ENCODE measurements around the gene UQCR11. TPM values are rescaled to one million over a fixed set of nuclear protein-coding genes. Genes with fewer than 3 reads are reported as not detected.

Gene UQCR11
- total RNA-seq, 1 experiment from 2014 or later, result 141 TPM

DNA sequence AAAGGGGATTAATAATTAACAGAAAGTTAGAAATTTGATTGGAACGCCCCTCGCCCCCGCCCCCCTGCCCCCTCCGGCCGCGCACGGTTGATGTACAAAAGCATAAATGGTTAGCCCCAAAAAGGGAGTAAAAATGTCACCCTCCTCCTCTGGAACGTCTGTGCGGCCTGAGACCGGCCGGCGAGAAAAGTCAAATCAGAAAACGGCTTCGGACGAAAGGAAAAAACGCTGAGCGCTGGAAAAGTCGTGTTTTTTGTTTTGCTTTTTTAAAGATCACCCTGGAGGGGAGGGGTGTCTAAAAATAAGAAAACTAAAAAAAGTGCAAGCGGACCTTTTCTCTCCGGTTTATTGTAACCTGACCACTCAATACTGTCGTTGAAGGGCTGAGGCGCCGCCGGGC lies 50.3 kb downstream of the UQCR11 start:
- DNase-seq (ENCODE audit: low spot score), result no peak
- in situ Hi-C loops (cut with HindIII; ENCODE audit: low sequenced_read_pairs), result no loop called here

DNA sequence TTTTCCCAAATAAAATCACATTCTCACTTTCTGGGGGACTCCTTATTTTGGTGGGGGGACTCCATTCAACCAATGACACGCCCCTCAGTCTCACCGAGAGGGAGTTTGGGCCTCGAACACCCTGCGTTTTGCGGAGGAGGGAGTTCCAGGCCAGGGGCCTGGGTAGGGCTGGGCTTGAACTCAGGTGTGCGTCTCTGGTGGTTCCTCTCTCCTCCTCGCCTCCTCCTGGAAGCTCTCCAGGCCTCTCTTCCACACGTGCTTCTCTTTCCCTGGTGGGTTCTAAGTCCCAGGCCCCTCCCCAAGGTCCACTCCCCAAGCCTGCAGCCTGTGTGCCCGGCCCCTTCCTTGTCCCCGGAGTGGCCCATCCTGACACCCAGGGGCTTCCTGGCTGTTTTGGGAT lies 51.8 kb downstream of the UQCR11 start:
- no peak for DNase-seq (ENCODE audit: low spot score)
- in situ Hi-C loops (cut with HindIII; ENCODE audit: low sequenced_read_pairs), result no loop called here

DNA sequence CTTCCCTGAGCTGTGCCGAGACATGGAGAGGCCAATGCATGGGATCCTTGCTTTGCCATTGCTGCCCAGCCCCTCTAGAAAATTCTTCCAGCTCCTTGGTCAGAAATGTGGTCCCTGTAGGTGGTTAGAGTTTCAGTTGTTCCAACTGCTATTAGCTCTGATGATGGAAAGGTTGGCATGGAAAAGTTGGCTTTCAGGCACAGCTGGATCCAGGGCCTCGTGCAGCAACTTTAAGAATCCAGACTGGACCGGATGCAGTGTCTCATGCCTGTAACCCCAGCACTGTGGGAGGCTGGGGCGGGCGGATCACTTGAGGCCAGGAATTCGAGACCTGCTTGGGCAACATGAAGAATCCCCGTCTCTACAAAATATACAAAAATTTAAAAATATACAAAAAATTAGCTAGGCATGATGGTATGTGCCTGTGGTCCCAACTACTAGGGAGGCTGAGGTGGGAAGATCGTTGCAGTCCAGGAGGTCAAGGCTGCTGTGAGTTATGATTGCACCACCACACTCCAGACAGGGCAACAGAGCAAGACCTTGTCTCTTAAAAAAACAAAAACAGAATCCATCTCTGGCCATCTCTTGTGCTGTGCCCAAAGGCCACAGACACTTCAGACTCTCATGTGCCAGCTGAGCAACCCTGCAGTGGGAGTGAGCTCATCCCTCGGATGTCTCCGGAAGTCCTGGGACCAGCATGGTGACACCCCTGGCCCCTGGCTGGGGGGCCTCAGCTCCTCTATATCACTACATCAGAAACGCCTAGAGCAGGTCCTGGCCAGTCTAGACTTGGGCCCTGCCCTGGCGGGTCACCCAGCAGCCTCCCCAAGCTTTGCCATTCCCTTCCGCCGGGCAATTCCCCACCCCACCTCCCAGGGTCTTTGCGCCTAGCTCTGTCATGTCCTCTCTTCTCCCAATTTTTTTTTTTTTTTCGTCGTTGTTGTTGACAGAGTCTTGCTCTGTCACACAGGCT lies 53.9 kb downstream of the UQCR11 start:
- in situ Hi-C loops (cut with HindIII; ENCODE audit: low sequenced_read_pairs), result no loop called here

GRCh38 chr19:1549332-1549945 lies 55.8 kb downstream of the UQCR11 start:
- no peak for DNase-seq (ENCODE audit: low spot score)
- in situ Hi-C loops (cut with HindIII; ENCODE audit: low sequenced_read_pairs), result no loop called here

More for the DNA sequence above, 53.9 kb downstream of the UQCR11 start:
- no peak for DNase-seq (ENCODE audit: low spot score)

Other genes with a start within 250 kb of the UQCR11 start
- 123 TPM in 2 replicates for gene NDUFS7, start 221.6 kb downstream of the UQCR11 start, total RNA-seq (2014; rRNA removed; shearing (Covaris generic))
- 110 and 116 TPM in 2 replicates for gene GAMT, start 203.9 kb downstream of the UQCR11 start, total RNA-seq (2014; rRNA removed; shearing (Covaris generic))
- 153 and 193 TPM in 2 replicates for gene DAZAP1, start 197.9 kb downstream of the UQCR11 start, total RNA-seq (2014; rRNA removed; shearing (Covaris generic))
- 1,108 and 1,164 TPM in 2 replicates for gene RPS15, start 167.1 kb downstream of the UQCR11 start, total RNA-seq (2014; rRNA removed; shearing (Covaris generic))
- gene APC2, start 155.3 kb downstream of the UQCR11 start, total RNA-seq (2014; rRNA removed; shearing (Covaris generic)), result 13.4 and 15.4 TPM in 2 replicates
- gene C19orf25, start 126.2 kb downstream of the UQCR11 start, total RNA-seq (2014; rRNA removed; shearing (Covaris generic)), result 86.7 and 90.0 TPM in 2 replicates
- 1.8 and 9.2 TPM in 2 replicates for gene PCSK4, start 115.1 kb downstream of the UQCR11 start, total RNA-seq (2014; rRNA removed; shearing (Covaris generic))
- 18.4 and 20.6 TPM in 2 replicates for gene REEP6, start 114.3 kb downstream of the UQCR11 start, total RNA-seq (2014; rRNA removed; shearing (Covaris generic))
- 0.62 and 2.1 TPM in 2 replicates for gene ADAMTSL5, start 92.4 kb downstream of the UQCR11 start, total RNA-seq (2014; rRNA removed; shearing (Covaris generic))
- not detected in 2 replicates for gene PLK5, start 81.4 kb downstream of the UQCR11 start, total RNA-seq (2014; rRNA removed; shearing (Covaris generic))
- gene MEX3D, start 37.1 kb downstream of the UQCR11 start, total RNA-seq (2014; rRNA removed; shearing (Covaris generic)), result 105 and 123 TPM in 2 replicates
- gene MBD3, start 12.6 kb downstream of the UQCR11 start, total RNA-seq (2014; rRNA removed; shearing (Covaris generic)), result 164 and 166 TPM in 2 replicates
- gene TCF3, start 47.2 kb upstream of the UQCR11 start, total RNA-seq (2014; rRNA removed; shearing (Covaris generic)), result 171 and 220 TPM in 2 replicates
- gene ONECUT3, start 148.0 kb upstream of the UQCR11 start, total RNA-seq (2014; rRNA removed; shearing (Covaris generic)), result not detected in 2 replicates
- 2.5 and 5.5 TPM in 2 replicates for gene ATP8B3, start 206.8 kb upstream of the UQCR11 start, total RNA-seq (2014; rRNA removed; shearing (Covaris generic))
- gene REXO1, start 243.0 kb upstream of the UQCR11 start, total RNA-seq (2014; rRNA removed; shearing (Covaris generic)), result 7.8 and 10.7 TPM in 2 replicates

All from G401 (cell line).